ENCODE data around the gene DNAH7. TPM values are rescaled to one million over a fixed set of nuclear protein-coding genes. Genes with fewer than 3 reads are reported as not detected.

DNAH7 gene
- total and polyA plus RNA-seq, 7 donors = 0.04 to 0.29 (median 0.10) TPM; not detected in 1

GRCh38 chr2:195834836-195835235 lies 233.8 kb downstream of the DNAH7 start:
- no peak overlapping the region for H3K27ac ChIP-seq
- no peak overlapping the region for H3K4me3 ChIP-seq
- H3K27me3 ChIP-seq (ENCODE audit: insufficient read depth in 3 of 3, low read length in 2 of 3) = no peaks in the 10 kb centered on the region
- no peaks in the 10 kb centered on the region for H3K4me1 ChIP-seq
- intact Hi-C loops (cut with DNase I) = no loop called here
- H3K36me3 ChIP-seq (ENCODE audit: insufficient read depth in 1 of 2, low read depth in 1 of 2) = no peaks in the 10 kb centered on the region
- no peak for ATAC-seq
- no peaks in the 10 kb centered on the region for H3K9me3 ChIP-seq
- TF ChIP-seq CTCF (IDR thresholded peaks at IDR 0.05) = no peak
- WGBS, 3 donors = 92 to 100% (median 94%) methylated on average over 1 of the region's 1 CpG
- no peak for DNase-seq

- H3K4me1 ChIP-seq = no peaks in the 10 kb centered on the region
- intact Hi-C loops (cut with DNase I) = no loop called here
- DNase-seq (no peak), ATAC-seq (no peak)
- H3K4me3 ChIP-seq = no peak overlapping the region
- H3K27ac ChIP-seq = no peak overlapping the region
- no peaks in the 10 kb centered on the region for H3K27me3 ChIP-seq (ENCODE audit: insufficient read depth in 3 of 3, low read length in 2 of 3)
- no peaks in the 10 kb centered on the region for H3K9me3 ChIP-seq
- no peaks in the 10 kb centered on the region for H3K36me3 ChIP-seq (ENCODE audit: insufficient read depth in 1 of 2, low read depth in 1 of 2)
- no peak for TF ChIP-seq CTCF (IDR thresholded peaks at IDR 0.05)
- 59 to 66% (median 62%) methylated on average over 3 of the region's 3 CpGs for WGBS, 3 donors
These were observed 237.4 kb downstream of the DNAH7 start for GRCh38 chr2:195830968-195831950.

GRCh38 chr2:195824478-195824877 lies 244.2 kb downstream of the DNAH7 start:
- TF ChIP-seq CTCF (IDR thresholded peaks at IDR 0.05) = no peak
- WGBS, 3 donors = 88 to 99% (median 94%) methylated on average over 2 of the region's 2 CpGs
- Histone ChIP-seq H3K27ac (no peak overlapping the region), H3K36me3 (ENCODE audit: insufficient read depth in 1 of 2, low read depth in 1 of 2) (no peaks in the 10 kb centered on the region), H3K27me3 (ENCODE audit: insufficient read depth in 3 of 3, low read length in 2 of 3) (no peaks in the 10 kb centered on the region), H3K4me1 (no peaks in the 10 kb centered on the region), H3K4me3 (no peak overlapping the region), H3K9me3 (no peaks in the 10 kb centered on the region)
- intact Hi-C loops (cut with DNase I) = no loop called here
- no peak for DNase-seq
- no peak for ATAC-seq

GRCh38 chr2:195823206-195823605 lies 245.4 kb downstream of the DNAH7 start:
- no peak overlapping the region for H3K4me3 ChIP-seq
- ATAC-seq (no peak), DNase-seq (no peak)
- no peaks in the 10 kb centered on the region for H3K4me1 ChIP-seq
- H3K27ac ChIP-seq = no peak overlapping the region
- 79 to 86% (median 85%) methylated on average over 3 of the region's 3 CpGs for WGBS, 3 donors
- no peaks in the 10 kb centered on the region for H3K27me3 ChIP-seq (ENCODE audit: insufficient read depth in 3 of 3, low read length in 2 of 3)
- H3K36me3 ChIP-seq (ENCODE audit: insufficient read depth in 1 of 2, low read depth in 1 of 2) = no peaks in the 10 kb centered on the region
- no peaks in the 10 kb centered on the region for H3K9me3 ChIP-seq
- intact Hi-C loops (cut with DNase I) = no loop called here
- no peak for TF ChIP-seq CTCF (IDR thresholded peaks at IDR 0.05)

All from psoas muscle (tissue), 8 donors.